Measurements from ENCODE around the gene ACIN1. TPM values are rescaled to one million over a fixed set of nuclear protein-coding genes. Genes with fewer than 3 reads are reported as not detected.

Gene ACIN1
- total and polyA plus RNA-seq, 2 of the 13 experiments (the other 11 are each of a cell fraction or from before 2014, with no cell fraction given): 165 to 183 TPM

- TF ChIP-seq HNF4G (IDR thresholded peaks at IDR 0.05; ENCODE audit: borderline replicate concordance, low read depth, low read length) (no peak), HNF4G (CRISPR knock-in tag; IDR thresholded peaks at IDR 0.05; ENCODE audit: borderline replicate concordance, low read depth) (peak; percentile 18; the same call in 1 of the 2 replicates), NR3C1 (CRISPR knock-in tag; IDR thresholded peaks at IDR 0.05) (no peak), POGK (CRISPR knock-in tag; conservative IDR thresholded peaks at IDR 0.05) (peak; percentile 89; the same call in 1 of the 2 replicates), CC2D1A (CRISPR knock-in tag; IDR thresholded peaks at IDR 0.05) (0 out of 2 replicates have a peak, but pooled peaks have one; percentile 16), MIER2 (CRISPR knock-in tag; IDR thresholded peaks at IDR 0.05) (peak; percentile 88), ELF1 (CRISPR knock-in tag; IDR thresholded peaks at IDR 0.05) (peak; percentile 62), ZBTB8A (CRISPR knock-in tag; IDR thresholded peaks at IDR 0.05; ENCODE audit: borderline replicate concordance, low read depth) (no peak; the same call in 1 of the 2 replicates), ZSCAN5A (CRISPR knock-in tag; IDR thresholded peaks at IDR 0.05; ENCODE audit: borderline replicate concordance) (0 out of 2 replicates have a peak, but pooled peaks have one; percentile 69), ZNF530 (CRISPR knock-in tag; IDR thresholded peaks at IDR 0.05; ENCODE audit: low read depth) (no peak), STAT5B (CRISPR knock-in tag; IDR thresholded peaks at IDR 0.05) (peak; percentile 62; the same call in 1 of the 2 replicates), SP4 (CRISPR knock-in tag; IDR thresholded peaks at IDR 0.05) (peak; percentile 28; the same call in 1 of the 2 replicates), MAFF (IDR thresholded peaks at IDR 0.05; ENCODE audit: low read depth, low read length) (no peak; the same call in 1 of the 2 replicates), JARID2 (CRISPR knock-in tag; IDR thresholded peaks at IDR 0.05; ENCODE audit: insufficient replicate concordance) (peak; percentile 99), ZNF362 (CRISPR knock-in tag; IDR thresholded peaks at IDR 0.05; ENCODE audit: borderline replicate concordance) (peak; percentile 19; the same call in 1 of the 2 replicates)
- TF ChIP-seq, protein P1, sequence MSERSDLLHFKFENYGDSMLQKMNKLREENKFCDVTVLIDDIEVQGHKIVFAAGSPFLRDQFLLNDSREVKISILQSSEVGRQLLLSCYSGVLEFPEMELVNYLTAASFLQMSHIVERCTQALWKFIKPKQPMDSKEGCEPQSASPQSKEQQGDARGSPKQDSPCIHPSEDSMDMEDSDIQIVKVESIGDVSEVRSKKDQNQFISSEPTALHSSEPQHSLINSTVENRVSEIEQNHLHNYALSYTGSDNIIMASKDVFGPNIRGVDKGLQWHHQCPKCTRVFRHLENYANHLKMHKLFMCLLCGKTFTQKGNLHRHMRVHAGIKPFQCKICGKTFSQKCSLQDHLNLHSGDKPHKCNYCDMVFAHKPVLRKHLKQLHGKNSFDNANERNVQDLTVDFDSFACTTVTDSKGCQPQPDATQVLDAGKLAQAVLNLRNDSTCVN (CRISPR knock-in tag; IDR thresholded peaks at IDR 0.05; ENCODE audit: borderline replicate concordance): peak; percentile 93
- TF ChIP-seq, protein P2, sequence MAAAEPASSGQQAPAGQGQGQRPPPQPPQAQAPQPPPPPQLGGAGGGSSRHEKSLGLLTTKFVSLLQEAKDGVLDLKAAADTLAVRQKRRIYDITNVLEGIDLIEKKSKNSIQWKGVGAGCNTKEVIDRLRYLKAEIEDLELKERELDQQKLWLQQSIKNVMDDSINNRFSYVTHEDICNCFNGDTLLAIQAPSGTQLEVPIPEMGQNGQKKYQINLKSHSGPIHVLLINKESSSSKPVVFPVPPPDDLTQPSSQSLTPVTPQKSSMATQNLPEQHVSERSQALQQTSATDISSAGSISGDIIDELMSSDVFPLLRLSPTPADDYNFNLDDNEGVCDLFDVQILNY (CRISPR knock-in tag; conservative IDR thresholded peaks at IDR 0.05): peak; percentile 64; the same call in 1 of the 2 replicates
- TF ChIP-seq, protein P3, sequence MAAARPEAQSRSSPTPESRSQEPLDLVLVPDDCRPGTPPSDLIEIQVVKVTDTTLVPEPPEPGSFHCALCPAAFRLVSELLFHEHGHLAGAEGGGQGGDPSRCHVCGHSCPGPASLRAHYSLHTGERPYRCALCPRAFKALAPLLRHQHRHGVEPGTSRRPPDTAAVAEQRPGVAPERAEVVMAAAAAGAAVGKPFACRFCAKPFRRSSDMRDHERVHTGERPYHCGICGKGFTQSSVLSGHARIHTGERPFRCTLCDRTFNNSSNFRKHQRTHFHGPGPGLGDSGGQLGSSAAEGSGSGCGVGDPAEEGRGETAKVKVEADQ (CRISPR knock-in tag; IDR thresholded peaks at IDR 0.05; ENCODE audit: borderline replicate concordance): peak; percentile 77
- TF ChIP-seq, protein P4, sequence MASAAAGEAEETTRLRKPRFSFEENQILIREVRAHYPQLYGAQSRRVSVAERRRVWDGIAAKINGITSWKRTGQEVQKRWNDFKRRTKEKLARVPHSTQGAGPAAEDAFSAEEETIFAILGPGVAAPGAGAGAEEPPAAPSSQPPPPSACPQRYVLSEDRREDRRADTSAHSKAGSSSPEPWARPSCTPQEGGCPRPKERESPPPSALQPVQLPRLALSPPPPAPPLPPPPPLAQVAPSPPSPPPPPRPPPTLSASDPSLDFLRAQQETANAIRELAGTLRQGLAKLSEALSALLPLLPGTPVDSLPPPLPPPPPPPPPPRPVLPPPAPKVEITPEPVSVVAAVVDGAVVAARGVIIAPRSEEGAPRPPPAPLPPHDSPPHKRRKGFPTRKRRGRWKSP (CRISPR knock-in tag; IDR thresholded peaks at IDR 0.05): peak; percentile 88
These were observed 25.8 kb upstream of the ACIN1 start (continued) for GRCh38 chr14:23120541-23121251.

All from HepG2 (cell line).